SK-N-SH (cell line): ENCODE measurements around the gene PELI2. TPM values are rescaled to one million over a fixed set of nuclear protein-coding genes. Genes with fewer than 3 reads are reported as not detected.

ENCODE experiments used
- CTCF ChIA-PET: fragments of 300-600, 350-600 bp; formaldehyde crosslinking; extraction: SDS; loops from one replicate; lab custom pipeline; 2021; lab: Yijun Ruan, JAX
- POLR2A ChIA-PET: fragments of 350-600 bp; sonication (Branson Sonifier 250); formaldehyde crosslinking; extraction: SDS; loops from one replicate; lab custom pipeline; 2020; ENCODE audit warnings: antibody characterized with exemption, inconsistent platforms; lab: Yijun Ruan, JAX
- DNase-seq: peaks from one replicate; pipeline ENCODE4 v3.0.0; 2012
- H2AFZ ChIP-seq: fragments of 200-600 bp; sonication (generic); 2 replicates; pipeline ENCODE4 v1.8.1; 2016; ENCODE audit warnings: antibody characterized with exemption, mild to moderate bottlenecking, low read depth
- H3F3A ChIP-seq: fragments of 200-600 bp; sonication (generic); replicated peaks from 2 replicates; pipeline ENCODE3; 2016; ENCODE audit warnings: antibody characterized with exemption, mild to moderate bottlenecking; ENCODE audit not compliant: insufficient read depth
- H3K27ac ChIP-seq, 2 experiments: fragments of 200-500 bp in 1 of 2; fragments of 200-600 bp in 1 of 2; sonication (Bioruptor generic) in 1 of 2; sonication (generic), shearing (Covaris generic) in 1 of 2; 2 replicates each; pipeline versions ENCODE4 v1.5.1 to v1.6.1; 2014 to 2016; ENCODE audit warnings: low read depth in 2 of 2, inconsistent platforms in 1 of 2, low read length in 1 of 2, mild to moderate bottlenecking in 1 of 2, mixed read lengths in 1 of 2
- H3K27me3 ChIP-seq: fragments of 200-600 bp; sonication (generic), shearing (Covaris generic); 2 replicates; pipeline ENCODE4 v1.6.1; 2016; ENCODE audit warnings: mixed run types; ENCODE audit not compliant: insufficient read depth
- H3K36me3 ChIP-seq, 2 experiments: fragments of 200-500 bp in 1 of 2; fragments of 200-600 bp in 1 of 2; sonication (Bioruptor generic) in 1 of 2; sonication (generic) in 1 of 2; replicated peaks in 1 of 2; 2 replicates each; pipeline versions ENCODE3 to v1.5.1; 2014 to 2016; ENCODE audit warnings: low read length in 1 of 2, mild to moderate bottlenecking in 1 of 2; ENCODE audit not compliant: insufficient read depth in 2 of 2, control insufficient read depth in 1 of 2
- H3K4me1 ChIP-seq, 2 experiments: fragments of 200-500 bp in 1 of 2; fragments of 200-600 bp in 1 of 2; sonication (Bioruptor generic) in 1 of 2; sonication (generic), shearing (Covaris generic) in 1 of 2; 2 replicates each; pipeline versions ENCODE4 v1.5.1 to v1.6.1; 2014 to 2016; ENCODE audit warnings: low read depth in 1 of 2, low read length in 1 of 2, mixed run types in 1 of 2; ENCODE audit not compliant: insufficient read depth in 2 of 2, control insufficient read depth in 1 of 2
- H3K4me2 ChIP-seq: fragments of 200-600 bp; sonication (generic), shearing (Covaris generic); 2 replicates; pipeline ENCODE4 v1.6.1; 2017; ENCODE audit warnings: mixed run types
- H3K4me3 ChIP-seq, 2 experiments: fragments of 200-500 bp in 1 of 2; fragments of 200-600 bp in 1 of 2; sonication (Bioruptor generic) in 1 of 2; sonication (generic), shearing (Covaris generic) in 1 of 2; 2 replicates each; pipeline versions ENCODE4 v1.5.1 to v1.8.1; 2014 to 2016; ENCODE audit warnings: low read depth in 2 of 2, inconsistent platforms in 1 of 2, low read length in 1 of 2, mild to moderate bottlenecking in 1 of 2, mixed read lengths in 1 of 2, moderate library complexity in 1 of 2
- H3K79me2 ChIP-seq: fragments of 200-600 bp; sonication (generic); 2 replicates; pipeline ENCODE4 v1.8.1; 2017; ENCODE audit warnings: mild to moderate bottlenecking; ENCODE audit not compliant: insufficient read depth
- H3K9ac ChIP-seq: fragments of 200-600 bp; sonication (generic); 2 replicates; pipeline ENCODE4 v1.6.1; 2017; ENCODE audit warnings: mixed run types
- H3K9me2 ChIP-seq: fragments of 200-600 bp; sonication (generic); 2 replicates; pipeline ENCODE4 v1.6.1; 2017; ENCODE audit warnings: mixed run types
- H3K9me3 ChIP-seq: fragments of 200-600 bp; sonication (generic); 2 replicates; pipeline ENCODE4 v1.6.1; 2017; ENCODE audit warnings: mixed run types, mild to moderate bottlenecking, moderate library complexity
- H4K20me1 ChIP-seq: fragments of 200-600 bp; sonication (generic); 2 replicates; pipeline ENCODE4 v1.6.1; 2017; ENCODE audit warnings: mild to moderate bottlenecking, mixed run types; ENCODE audit not compliant: insufficient read depth
- CTCF ChIP-seq: fragments of 200-600 bp; sonication (generic); IDR thresholded peaks from 2 replicates; pipeline ENCODE4 v1.6.1; 2017; ENCODE audit warnings: antibody characterized with exemption, mild to moderate bottlenecking, moderate library complexity
- EZH2phosphoT487 ChIP-seq: fragments of 200-600 bp; sonication (generic); IDR thresholded peaks from 2 replicates; pipeline ENCODE4 v1.6.1; 2017; ENCODE audit warnings: low read depth, mixed run types, mild to moderate bottlenecking, antibody characterized with exemption, moderate library complexity, borderline replicate concordance
- FOSL2 ChIP-seq: IDR thresholded peaks from 2 replicates; pipeline ENCODE4 v1.4.0; 2012; ENCODE audit warnings: low read depth, mild to moderate bottlenecking, moderate library complexity, borderline replicate concordance
- FOXJ3 ChIP-seq: sonication (generic); formaldehyde crosslinking; IDR thresholded peaks from 2 replicates; pipeline ENCODE4 v1.5.1; 2020; ENCODE audit warnings: mild to moderate bottlenecking, missing genetic modification reagents
- IRF3 ChIP-seq: fragments of 150-350 bp; IDR thresholded peaks from 2 replicates; pipeline ENCODE4 v1.6.1; 2016; ENCODE audit warnings: mild to moderate bottlenecking, low read depth, low read length
- MXI1 ChIP-seq: IDR thresholded peaks from 2 replicates; pipeline ENCODE4 v1.6.1; 2012; ENCODE audit warnings: mild to moderate bottlenecking, low read depth, low read length, improper control_type of control experiment
- NFIC ChIP-seq: IDR thresholded peaks from 2 replicates; pipeline ENCODE4 v1.4.0; 2012; ENCODE audit warnings: borderline replicate concordance
- RAD21 ChIP-seq: IDR thresholded peaks from 2 replicates; pipeline ENCODE4 v1.6.1; 2012; ENCODE audit warnings: mild to moderate bottlenecking, low read length
- RXRA ChIP-seq: IDR thresholded peaks from 2 replicates; pipeline ENCODE4 v1.4.0; 2012; ENCODE audit warnings: low read depth, mild to moderate bottlenecking, borderline replicate concordance
- TCF12 ChIP-seq: IDR thresholded peaks from 2 replicates; pipeline ENCODE4 v1.4.0; 2012
- TEAD4 ChIP-seq: IDR thresholded peaks from 2 replicates; pipeline ENCODE4 v1.4.0; 2012; ENCODE audit warnings: mild to moderate bottlenecking, borderline replicate concordance; ENCODE audit not compliant: insufficient read depth
- WGBS: methylation state at CpG from one replicate; pipeline ENCODE4 v1.1.6; 2017; ENCODE audit warnings: low lambda C conversion rate; 5-methylcytosine and 5-hydroxymethylcytosine counted together
- polyA plus RNA-seq, 3 experiments: library from polyadenylated mRNA; depleted of rRNA; stranded (reverse); fragments of >200 nt; gene quantifications; 2 replicates each; pipeline ENCODE4 v1.2.3, GENCODE V29; 2012

The PELI2 gene
- polyA plus RNA-seq, 1 of the 3 experiments (the other 2 are of a cell fraction), result not detected

GRCh38 chr14:56131004-56131864, 13.0 kb downstream of the PELI2 start (continued):
- TF ChIP-seq IRF3 (no peak), RXRA (no peak)

DNA sequence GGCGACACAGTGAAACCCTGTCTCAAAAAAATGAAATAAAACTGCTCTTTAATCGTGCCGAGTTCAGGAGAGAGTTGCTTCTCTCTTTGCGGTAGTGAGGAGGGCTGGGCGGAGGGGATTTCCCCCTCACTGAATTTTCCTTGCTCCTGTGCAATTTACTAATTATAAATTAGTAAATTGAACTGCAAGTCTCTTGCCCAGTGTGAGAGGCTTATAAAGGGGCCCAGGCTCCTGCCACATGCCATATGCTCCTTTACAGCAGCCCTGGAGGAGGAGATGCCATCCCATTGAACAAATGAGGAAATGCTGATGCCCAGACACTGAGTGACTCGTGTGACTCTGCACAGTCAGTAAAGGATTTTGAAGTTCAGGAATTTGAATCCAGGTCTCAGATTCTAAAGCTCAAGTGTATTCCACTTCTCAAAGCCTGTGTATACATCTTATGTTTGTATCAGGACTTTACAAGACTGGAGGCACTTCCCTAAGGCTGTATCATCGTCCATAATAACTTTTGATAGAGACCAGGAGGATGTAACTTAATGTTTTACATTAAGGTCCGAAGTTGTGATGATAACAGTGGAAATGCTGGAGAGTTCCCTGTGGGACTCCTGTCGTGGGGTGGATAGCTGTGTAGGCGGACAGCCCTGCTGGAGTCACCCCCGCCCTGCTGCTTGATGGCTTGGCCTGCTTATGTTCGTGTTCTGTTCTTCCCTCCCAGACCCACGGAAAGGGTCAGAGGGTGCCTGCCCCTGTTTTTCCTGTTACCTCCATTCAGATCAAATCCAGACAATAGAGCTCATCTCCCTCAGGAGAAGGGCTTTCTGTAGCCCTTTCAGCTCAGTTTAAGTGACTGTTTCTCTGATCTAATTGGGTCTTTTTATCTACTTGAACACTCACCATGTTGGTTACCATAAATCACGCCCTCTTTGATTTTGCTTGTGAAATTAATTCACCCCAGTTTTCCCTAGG, 13.9 kb downstream of the PELI2 start:
- Histone ChIP-seq H3K79me2 (no peaks in the 10 kb centered on the region), H2AFZ (no peak overlapping the region), H3K9me2 (no peaks in the 10 kb centered on the region), H3K27me3 (peaks cover 44% of the 10 kb centered on the region), H3K9me3 (no peaks in the 10 kb centered on the region), H3K4me1 (no peaks in the 10 kb centered on the region), H3K4me2 (no peak overlapping the region), H3K4me3 (no peak overlapping the region), H3K9ac (no peak overlapping the region), H3K27ac (no peak overlapping the region), H3F3A (no peaks in the 10 kb centered on the region), H3K36me3 (no peaks in the 10 kb centered on the region), H4K20me1 (no peaks in the 10 kb centered on the region)
- WGBS, result 16% methylated on average over 14 of the region's 14 CpGs
- CTCF ChIA-PET, result no interaction called here
- no peak for TF ChIP-seq FOXJ3 (CRISPR knock-in tag)
- no peak for TF ChIP-seq TCF12
- TF ChIP-seq RAD21, result no peak
- TF ChIP-seq TEAD4, result no peak
- no peak for TF ChIP-seq MXI1
- TF ChIP-seq NFIC, result no peak
- no peak for TF ChIP-seq FOSL2
- TF ChIP-seq EZH2phosphoT487, result no peak
- TF ChIP-seq CTCF, result no peak
- POLR2A ChIA-PET, result no interaction called here
- DNase-seq, result no peak
